ENCODE results near the gene LAMP2.

Gene LAMP2

GRCh38 chrX:120463241-120463640 is 5.9 kb downstream of the LAMP2 start:
- no peak for DNase-seq
- H3K27me3 ChIP-seq: no peaks in the 10 kb centered on the region
- no peaks in the 10 kb centered on the region for H3K36me3 ChIP-seq
- no peaks in the 10 kb centered on the region for H3K4me1 ChIP-seq
- TF ChIP-seq, protein P1, sequence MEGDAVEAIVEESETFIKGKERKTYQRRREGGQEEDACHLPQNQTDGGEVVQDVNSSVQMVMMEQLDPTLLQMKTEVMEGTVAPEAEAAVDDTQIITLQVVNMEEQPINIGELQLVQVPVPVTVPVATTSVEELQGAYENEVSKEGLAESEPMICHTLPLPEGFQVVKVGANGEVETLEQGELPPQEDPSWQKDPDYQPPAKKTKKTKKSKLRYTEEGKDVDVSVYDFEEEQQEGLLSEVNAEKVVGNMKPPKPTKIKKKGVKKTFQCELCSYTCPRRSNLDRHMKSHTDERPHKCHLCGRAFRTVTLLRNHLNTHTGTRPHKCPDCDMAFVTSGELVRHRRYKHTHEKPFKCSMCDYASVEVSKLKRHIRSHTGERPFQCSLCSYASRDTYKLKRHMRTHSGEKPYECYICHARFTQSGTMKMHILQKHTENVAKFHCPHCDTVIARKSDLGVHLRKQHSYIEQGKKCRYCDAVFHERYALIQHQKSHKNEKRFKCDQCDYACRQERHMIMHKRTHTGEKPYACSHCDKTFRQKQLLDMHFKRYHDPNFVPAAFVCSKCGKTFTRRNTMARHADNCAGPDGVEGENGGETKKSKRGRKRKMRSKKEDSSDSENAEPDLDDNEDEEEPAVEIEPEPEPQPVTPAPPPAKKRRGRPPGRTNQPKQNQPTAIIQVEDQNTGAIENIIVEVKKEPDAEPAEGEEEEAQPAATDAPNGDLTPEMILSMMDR (IDR thresholded peaks at IDR 0.05; ENCODE audit: low read depth, low read length): no peak
- no peaks in the 10 kb centered on the region for H3K9me3 ChIP-seq
- H3K4me3 ChIP-seq (ENCODE audit: low read depth, low read length): no peak overlapping the region

- H3K4me1 ChIP-seq: no peaks in the 10 kb centered on the region
- H3K36me3 ChIP-seq: no peaks in the 10 kb centered on the region
- H3K27me3 ChIP-seq: no peaks in the 10 kb centered on the region
- no peaks in the 10 kb centered on the region for H3K9me3 ChIP-seq
- TF ChIP-seq, protein P1 (IDR thresholded peaks at IDR 0.05; ENCODE audit: low read depth, low read length): no peak
- DNase-seq: no peak
- no peak overlapping the region for H3K4me3 ChIP-seq (ENCODE audit: low read depth, low read length)
Observed at GRCh38 chrX:120462370-120462769, 6.7 kb downstream of the LAMP2 start.

- no peaks in the 10 kb centered on the region for H3K4me1 ChIP-seq
- H3K9me3 ChIP-seq: no peaks in the 10 kb centered on the region
- H3K4me3 ChIP-seq (ENCODE audit: low read depth, low read length): no peak overlapping the region
- no peak for DNase-seq
- no peaks in the 10 kb centered on the region for H3K36me3 ChIP-seq
- no peaks in the 10 kb centered on the region for H3K27me3 ChIP-seq
- TF ChIP-seq, protein P1 (IDR thresholded peaks at IDR 0.05; ENCODE audit: low read depth, low read length): no peak
Observed at GRCh38 chrX:120459309-120459708, 9.8 kb downstream of the LAMP2 start.

GRCh38 chrX:120457766-120458180 is 11.3 kb downstream of the LAMP2 start:
- TF ChIP-seq, protein P1 (IDR thresholded peaks at IDR 0.05; ENCODE audit: low read depth, low read length): no peak
- Histone ChIP-seq H3K4me3 (ENCODE audit: low read depth, low read length) (no peak overlapping the region), H3K9me3 (no peaks in the 10 kb centered on the region), H3K27me3 (no peaks in the 10 kb centered on the region), H3K36me3 (no peaks in the 10 kb centered on the region), H3K4me1 (no peaks in the 10 kb centered on the region)
- DNase-seq: no peak

- H3K4me3 ChIP-seq (ENCODE audit: low read depth, low read length): no peak overlapping the region
- H3K9me3 ChIP-seq: no peaks in the 10 kb centered on the region
- H3K27me3 ChIP-seq: no peaks in the 10 kb centered on the region
- no peak for DNase-seq
- TF ChIP-seq, protein P1 (IDR thresholded peaks at IDR 0.05; ENCODE audit: low read depth, low read length): no peak
- no peaks in the 10 kb centered on the region for H3K4me1 ChIP-seq
- H3K36me3 ChIP-seq: no peaks in the 10 kb centered on the region
Observed at GRCh38 chrX:120456973-120457372, 12.1 kb downstream of the LAMP2 start.

DNA sequence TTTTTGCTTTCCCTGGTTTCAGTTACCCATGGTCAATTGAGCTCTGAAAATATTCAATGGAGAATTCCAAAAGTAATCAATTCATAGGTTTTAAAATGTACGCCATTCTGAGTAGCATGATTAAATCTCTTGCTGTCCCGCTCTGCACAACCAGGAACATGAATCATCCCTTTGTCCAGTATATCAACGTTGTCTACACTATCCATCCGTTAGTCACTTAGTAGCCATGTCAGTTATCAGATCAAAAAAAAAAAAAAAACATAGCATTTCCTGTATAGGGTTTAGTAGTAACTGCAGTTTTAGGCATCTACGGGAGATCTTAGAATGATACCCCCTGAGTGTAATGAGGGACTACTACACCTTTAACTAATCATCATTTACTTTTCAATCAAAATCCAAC is 15.1 kb downstream of the LAMP2 start:
- Histone ChIP-seq H3K27me3 (no peaks in the 10 kb centered on the region), H3K4me3 (ENCODE audit: low read depth, low read length) (no peak overlapping the region), H3K4me1 (no peaks in the 10 kb centered on the region), H3K9me3 (no peaks in the 10 kb centered on the region), H3K36me3 (no peaks in the 10 kb centered on the region)
- TF ChIP-seq, protein P1 (IDR thresholded peaks at IDR 0.05; ENCODE audit: low read depth, low read length): no peak
- no peak for DNase-seq
